AG09319 (cell line): ENCODE data around the gene IER5L.

ENCODE experiments used
- DNase-seq: peaks from one replicate; pipeline ENCODE4 v3.0.0-alpha.2; 2010; ENCODE audit warnings: low read depth; ENCODE audit errors: extremely low read depth
- TF ChIP-seq, protein P1 (sequence below): IDR thresholded peaks from 2 replicates; pipeline ENCODE4 v1.5.1; 2011; ENCODE audit warnings: low read depth, mild to moderate bottlenecking, inconsistent platforms, low read length, moderate library complexity

The IER5L gene

DNA sequence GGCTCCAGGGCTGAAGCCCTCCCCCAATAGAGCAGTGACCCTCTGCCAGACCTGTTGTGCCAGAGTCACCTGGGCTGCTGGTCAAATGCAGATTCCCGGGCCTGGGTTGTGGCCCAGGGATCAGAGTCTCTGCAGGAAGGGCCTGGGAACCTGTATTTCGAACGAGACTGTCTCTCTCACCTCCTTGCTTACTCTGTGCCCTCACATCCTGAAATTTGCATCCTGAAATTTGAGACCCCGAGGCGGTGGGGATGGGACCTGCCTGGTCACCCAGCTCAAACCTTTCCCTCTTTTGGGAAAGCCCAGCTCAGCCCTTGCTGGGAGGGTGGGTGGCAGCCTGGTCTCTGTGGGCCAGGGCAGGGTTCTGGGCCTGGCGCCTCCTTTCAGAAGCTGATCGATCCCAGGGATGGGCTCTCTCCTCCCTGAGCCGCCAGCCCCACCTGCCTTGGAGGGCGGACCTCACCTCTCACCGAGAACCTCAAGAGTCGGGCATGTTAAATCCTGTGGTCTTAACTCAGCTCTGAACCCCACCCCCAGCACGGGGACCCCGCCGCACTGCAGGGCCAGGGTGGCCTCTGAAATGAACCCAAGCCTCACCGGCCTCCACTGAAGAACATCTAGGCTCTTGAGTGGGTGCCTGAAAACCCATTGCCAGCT lies 44.0 kb upstream of the IER5L start:
- TF ChIP-seq, protein P1, sequence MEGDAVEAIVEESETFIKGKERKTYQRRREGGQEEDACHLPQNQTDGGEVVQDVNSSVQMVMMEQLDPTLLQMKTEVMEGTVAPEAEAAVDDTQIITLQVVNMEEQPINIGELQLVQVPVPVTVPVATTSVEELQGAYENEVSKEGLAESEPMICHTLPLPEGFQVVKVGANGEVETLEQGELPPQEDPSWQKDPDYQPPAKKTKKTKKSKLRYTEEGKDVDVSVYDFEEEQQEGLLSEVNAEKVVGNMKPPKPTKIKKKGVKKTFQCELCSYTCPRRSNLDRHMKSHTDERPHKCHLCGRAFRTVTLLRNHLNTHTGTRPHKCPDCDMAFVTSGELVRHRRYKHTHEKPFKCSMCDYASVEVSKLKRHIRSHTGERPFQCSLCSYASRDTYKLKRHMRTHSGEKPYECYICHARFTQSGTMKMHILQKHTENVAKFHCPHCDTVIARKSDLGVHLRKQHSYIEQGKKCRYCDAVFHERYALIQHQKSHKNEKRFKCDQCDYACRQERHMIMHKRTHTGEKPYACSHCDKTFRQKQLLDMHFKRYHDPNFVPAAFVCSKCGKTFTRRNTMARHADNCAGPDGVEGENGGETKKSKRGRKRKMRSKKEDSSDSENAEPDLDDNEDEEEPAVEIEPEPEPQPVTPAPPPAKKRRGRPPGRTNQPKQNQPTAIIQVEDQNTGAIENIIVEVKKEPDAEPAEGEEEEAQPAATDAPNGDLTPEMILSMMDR, result no peak
- no peak for DNase-seq

DNA sequence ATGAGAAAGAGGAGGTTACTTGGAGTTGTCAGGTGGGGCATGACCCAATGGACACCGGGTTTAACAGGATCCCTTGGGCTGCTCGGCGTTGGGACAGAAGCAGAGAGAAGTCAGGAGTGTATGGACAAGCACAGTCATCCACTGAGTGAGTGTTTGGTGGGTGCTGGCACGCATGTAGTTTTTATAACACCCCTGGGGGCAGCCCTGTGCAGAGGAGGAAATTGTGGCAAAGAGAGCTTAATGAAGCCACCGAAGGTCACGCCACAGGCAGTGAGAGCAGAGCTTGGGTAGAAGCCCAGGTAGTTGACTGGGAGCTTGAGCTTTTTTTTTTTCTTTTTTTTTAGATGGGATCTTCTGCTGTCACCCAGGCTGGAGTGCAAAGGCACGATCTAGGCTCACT lies 43.2 kb upstream of the IER5L start:
- DNase-seq, result no peak

DNA sequence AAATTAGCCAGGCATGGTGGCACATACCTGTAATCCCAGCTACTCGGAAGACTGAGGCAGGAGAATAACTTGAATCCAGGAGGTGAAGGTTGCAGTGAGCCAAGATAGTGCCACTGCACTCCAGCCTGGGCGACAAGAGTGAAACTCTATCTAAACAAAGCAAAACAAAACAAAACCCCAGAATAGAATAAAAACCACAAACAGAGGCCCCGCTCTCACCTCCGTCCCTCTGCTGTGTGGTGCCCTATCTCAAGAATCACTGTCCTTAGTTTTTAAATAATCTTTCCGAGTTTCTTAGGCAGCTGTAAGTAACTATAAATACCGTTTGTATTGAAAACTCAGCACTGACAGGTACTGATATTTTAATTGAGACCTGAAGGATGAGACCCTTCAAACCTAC lies 42.7 kb upstream of the IER5L start:
- TF ChIP-seq, protein P1, result no peak
- no peak for DNase-seq

More for the DNA sequence above, 43.2 kb upstream of the IER5L start:
- TF ChIP-seq, protein P1, result no peak

DNA sequence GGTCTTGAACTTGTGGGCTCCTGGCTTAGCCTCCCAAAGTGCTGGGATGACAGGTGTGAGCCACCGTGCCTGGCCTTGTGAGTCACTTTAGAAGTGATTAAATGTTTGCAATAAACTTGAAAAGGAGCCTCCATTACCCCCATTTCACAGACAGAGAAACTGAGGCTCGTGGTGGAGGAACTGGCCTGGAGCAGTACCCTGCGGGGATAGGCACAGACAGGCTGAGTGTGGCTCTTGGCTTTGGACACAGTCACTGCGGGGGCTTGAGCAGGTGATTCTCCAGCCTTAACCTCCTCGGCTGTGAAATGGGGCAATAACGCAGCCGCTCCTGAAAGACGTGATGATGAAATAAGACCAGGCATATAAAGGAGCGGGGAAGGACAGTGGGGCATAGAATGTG lies 40.9 kb upstream of the IER5L start:
- no peak for DNase-seq
- TF ChIP-seq, protein P1, result no peak

DNA sequence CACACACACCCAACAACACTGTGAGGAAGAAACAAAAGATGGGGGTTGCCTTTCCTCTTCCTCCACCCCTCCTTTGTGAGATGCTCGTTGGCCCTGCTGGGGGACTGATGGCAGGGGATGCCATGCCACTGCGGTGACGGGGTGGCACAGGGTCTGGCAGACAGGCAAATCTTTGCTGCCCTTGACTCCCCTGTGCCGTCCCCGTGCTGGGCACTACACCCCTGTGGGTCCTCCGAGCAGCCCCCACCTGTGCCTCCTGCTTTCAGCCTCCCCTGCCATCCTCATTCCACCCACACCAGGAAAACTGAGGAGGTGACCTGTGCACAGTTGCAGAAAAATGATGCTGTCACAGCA lies 40.2 kb upstream of the IER5L start:
- no peak for DNase-seq
- TF ChIP-seq, protein P1, result no peak

DNA sequence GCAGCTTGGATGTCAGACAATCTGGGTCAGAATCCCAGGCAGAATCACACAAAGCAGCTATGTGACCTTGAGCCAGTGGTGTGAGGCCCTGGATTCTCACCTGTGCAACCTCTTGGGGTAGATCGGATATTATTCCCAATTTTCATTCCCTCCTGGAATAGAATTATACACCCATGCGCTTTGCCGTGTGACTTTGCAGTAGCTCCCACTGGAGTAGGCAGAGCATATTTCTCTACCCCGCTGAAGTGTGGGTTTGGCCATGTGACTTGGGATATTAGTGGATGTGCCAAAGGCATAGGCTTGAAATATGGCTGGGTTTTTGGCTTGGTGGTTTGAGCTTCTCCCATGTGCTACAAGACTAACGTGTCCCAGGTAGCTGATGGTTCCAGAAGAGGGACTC lies 35.5 kb upstream of the IER5L start:
- TF ChIP-seq, protein P1, result no peak
- DNase-seq, result no peak

DNA sequence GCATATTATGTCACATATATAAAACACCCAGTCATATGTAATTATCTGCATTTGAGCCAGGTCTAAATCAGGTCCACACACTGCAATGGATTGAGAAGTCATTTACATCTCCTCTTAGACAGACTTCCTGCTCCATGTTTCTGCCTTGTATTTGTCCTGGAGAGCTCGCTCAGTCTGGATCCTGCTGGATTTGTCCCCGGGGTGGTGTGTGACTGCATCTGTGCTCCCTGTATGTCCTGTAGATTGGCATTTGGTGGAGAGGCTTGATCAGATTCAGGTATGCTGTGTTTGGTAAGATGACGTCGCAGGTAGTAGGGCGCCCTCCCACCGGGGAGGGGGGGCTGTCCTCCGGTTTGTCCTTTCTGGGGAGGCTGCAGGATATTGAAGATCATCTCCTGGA lies 33.6 kb upstream of the IER5L start:
- no peak for DNase-seq
- TF ChIP-seq, protein P1, result no peak
